ENCODE results near the gene SLC12A8. TPM values are rescaled to one million over a fixed set of nuclear protein-coding genes. Genes with fewer than 3 reads are reported as not detected.

SLC12A8 gene
- total RNA-seq, 1 donor from 2014 or later: 2.2 TPM

GRCh38 chr3:125211523-125212090 lies 941 bp downstream of the SLC12A8 start:
- H3K36me3 ChIP-seq: no peaks in the 10 kb centered on the region
- H3K9ac ChIP-seq: no peak overlapping the region
- Mint-ChIP-seq H3K4me3 (peak overlapping the region; percentile 76), H3K27ac (no peak overlapping the region), H3K36me3 (no peaks in the 10 kb centered on the region), H3K4me1 (peaks cover 14% of the 10 kb centered on the region), H3K9me3 (no peaks in the 10 kb centered on the region), H3K27me3 (ENCODE audit: insufficient read depth, low read depth) (peaks cover 22% of the 10 kb centered on the region)
- peak overlapping the region; percentile 85 for H2AFZ ChIP-seq (replicated peaks)
- peaks cover 16% of the 10 kb centered on the region for H3K4me1 ChIP-seq
- H3K79me2 ChIP-seq (ENCODE audit: low read depth): no peaks in the 10 kb centered on the region
- no peak overlapping the region for H3K27ac ChIP-seq
- DNase-seq (ENCODE audit: low spot score): no peak
- no peaks in the 10 kb centered on the region for H3K9me3 ChIP-seq (ENCODE audit: low read depth)
- H3K27me3 ChIP-seq: peaks cover 15% of the 10 kb centered on the region
- peak overlapping the region; percentile 94 for H3K4me2 ChIP-seq
- no peaks in the 10 kb centered on the region for H3F3A ChIP-seq (ENCODE audit: low read depth)
- peak overlapping the region; percentile 61 for H3K4me3 ChIP-seq
- no peaks in the 10 kb centered on the region for H4K20me1 ChIP-seq (ENCODE audit: low read depth)
- TF ChIP-seq EZH2 (IDR thresholded peaks at IDR 0.05) (no peak), CTCF (IDR thresholded peaks at IDR 0.05) (no peak), EZH2phosphoT487 (IDR thresholded peaks at IDR 0.05) (no peak)

GRCh38 chr3:125207949-125208568 lies 4.5 kb downstream of the SLC12A8 start:
- Histone ChIP-seq H2AFZ (replicated peaks) (no peak overlapping the region), H4K20me1 (ENCODE audit: low read depth) (no peaks in the 10 kb centered on the region), H3K4me2 (no peak overlapping the region), H3K4me1 (peaks cover 8% of the 10 kb centered on the region), H3K4me3 (no peak overlapping the region), H3K27me3 (peaks cover 9% of the 10 kb centered on the region), H3K36me3 (no peaks in the 10 kb centered on the region), H3K27ac (no peak overlapping the region), H3K9me3 (ENCODE audit: low read depth) (no peaks in the 10 kb centered on the region), H3F3A (ENCODE audit: low read depth) (no peaks in the 10 kb centered on the region), H3K9ac (no peak overlapping the region), H3K79me2 (ENCODE audit: low read depth) (no peaks in the 10 kb centered on the region)
- DNase-seq (ENCODE audit: low spot score): no peak
- H3K4me1 Mint-ChIP-seq: peaks cover 8% of the 10 kb centered on the region
- peaks cover 4% of the 10 kb centered on the region for H3K9me3 Mint-ChIP-seq
- peak overlapping the region; percentile 67 for H3K27ac Mint-ChIP-seq
- H3K27me3 Mint-ChIP-seq (ENCODE audit: insufficient read depth, low read depth): peaks cover 15% of the 10 kb centered on the region
- H3K4me3 Mint-ChIP-seq: no peak overlapping the region
- peaks cover 2% of the 10 kb centered on the region for H3K36me3 Mint-ChIP-seq
- TF ChIP-seq CTCF (IDR thresholded peaks at IDR 0.05): no peak
- no peak for TF ChIP-seq EZH2phosphoT487 (IDR thresholded peaks at IDR 0.05)
- TF ChIP-seq EZH2 (IDR thresholded peaks at IDR 0.05): no peak

GRCh38 chr3:125207507-125207906 lies 5.0 kb downstream of the SLC12A8 start:
- Histone ChIP-seq H3K9me3 (ENCODE audit: low read depth) (no peaks in the 10 kb centered on the region), H3F3A (ENCODE audit: low read depth) (no peaks in the 10 kb centered on the region), H3K9ac (no peak overlapping the region), H3K27ac (no peak overlapping the region), H3K4me2 (no peak overlapping the region), H3K4me3 (no peak overlapping the region), H4K20me1 (ENCODE audit: low read depth) (no peaks in the 10 kb centered on the region), H3K4me1 (peaks cover 4% of the 10 kb centered on the region), H3K36me3 (no peaks in the 10 kb centered on the region), H3K79me2 (ENCODE audit: low read depth) (no peaks in the 10 kb centered on the region), H3K27me3 (peaks cover 3% of the 10 kb centered on the region), H2AFZ (replicated peaks) (no peak overlapping the region)
- peaks cover 2% of the 10 kb centered on the region for H3K36me3 Mint-ChIP-seq
- no peak overlapping the region for H3K4me3 Mint-ChIP-seq
- H3K27me3 Mint-ChIP-seq (ENCODE audit: insufficient read depth, low read depth): peaks cover 12% of the 10 kb centered on the region
- peaks cover 6% of the 10 kb centered on the region for H3K9me3 Mint-ChIP-seq
- TF ChIP-seq CTCF (IDR thresholded peaks at IDR 0.05) (no peak), EZH2phosphoT487 (IDR thresholded peaks at IDR 0.05) (no peak), EZH2 (IDR thresholded peaks at IDR 0.05) (no peak)
- DNase-seq (ENCODE audit: low spot score): no peak
- peak overlapping the region; percentile 67 for H3K27ac Mint-ChIP-seq
- H3K4me1 Mint-ChIP-seq: peaks cover 8% of the 10 kb centered on the region
